RWPE2 (cell line): Measurements from ENCODE around the gene CERS6.
A peak's percentile ranks its signal among the peaks of the same experiment; 100 is the strongest.

ENCODE experiments used
- ATAC-seq: fragments of 200-7000 bp; cut with Tn5 transposase; 3 replicates; pipeline ENCODE4 v1.9.1; 2021; ENCODE audit warnings: low read depth
- DNase-seq: peaks from one replicate; pipeline ENCODE4 v3.0.0-alpha.2; 2020; ENCODE audit warnings: low spot score
- H3K27ac ChIP-seq: fragments of 450-650 bp; 2 replicates; pipeline ENCODE4 v1.5.1; 2017; ENCODE audit warnings: mild to moderate bottlenecking; ENCODE audit not compliant: poor library complexity, severe bottlenecking
- H3K27me3 ChIP-seq: fragments of 250-450 bp; sonication (Bioruptor Pico); 2 replicates; pipeline ENCODE4 v1.5.1; 2021; ENCODE audit warnings: mild to moderate bottlenecking, moderate library complexity; ENCODE audit not compliant: insufficient read depth, poor library complexity, severe bottlenecking
- H3K36me3 ChIP-seq: fragments of 250-450 bp; sonication (Bioruptor Pico); 2 replicates; pipeline ENCODE4 v1.5.1; 2020; ENCODE audit warnings: low read depth, mild to moderate bottlenecking, moderate library complexity
- H3K4me1 ChIP-seq: fragments of 250-450 bp; sonication (Bioruptor Pico); 2 replicates; pipeline ENCODE4 v1.5.1; 2021; ENCODE audit warnings: mild to moderate bottlenecking, moderate library complexity; ENCODE audit not compliant: insufficient read depth, poor library complexity, severe bottlenecking
- H3K4me3 ChIP-seq: fragments of 250-450 bp; sonication (Bioruptor Pico); 2 replicates; pipeline ENCODE4 v1.5.1; 2021; ENCODE audit warnings: mild to moderate bottlenecking, moderate library complexity; ENCODE audit not compliant: severe bottlenecking
- H3K9me3 ChIP-seq: fragments of 250-450 bp; sonication (Bioruptor Pico); 2 replicates; pipeline ENCODE4 v1.5.1; 2021; ENCODE audit warnings: mild to moderate bottlenecking, moderate library complexity; ENCODE audit not compliant: severe bottlenecking
- TF ChIP-seq, protein P1 (sequence below): fragments of 450-650 bp; IDR thresholded peaks from one replicate; pipeline ENCODE4 v1.5.1; 2017; ENCODE audit warnings: mild to moderate bottlenecking, moderate library complexity; ENCODE audit not compliant: poor library complexity, severe bottlenecking

The CERS6 gene

DNA sequence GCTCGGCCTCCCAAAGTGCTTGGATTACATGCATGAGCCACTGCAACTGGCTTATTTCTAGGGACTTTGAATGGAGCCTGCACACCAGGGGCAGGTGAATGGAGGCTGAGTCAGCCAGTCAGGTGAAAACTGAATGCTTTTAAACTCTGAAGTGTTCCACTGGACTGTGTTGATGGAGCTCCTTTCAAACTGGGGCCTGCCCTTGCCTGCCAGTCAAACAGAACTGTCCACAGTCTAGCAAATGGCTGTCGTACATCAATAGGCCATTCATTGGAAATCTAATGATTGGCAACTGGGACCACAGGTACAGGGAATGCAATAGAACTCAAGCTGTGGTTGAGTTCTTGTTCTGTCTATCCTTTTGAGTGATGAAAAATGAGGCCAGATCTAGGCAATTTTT is 345.4 kb downstream of the CERS6 start:
- peaks cover 4% of the 10 kb centered on the region for H3K4me1 ChIP-seq
- no peak overlapping the region for H3K4me3 ChIP-seq
- no peaks in the 10 kb centered on the region for H3K27me3 ChIP-seq
- H3K27ac ChIP-seq: no peak overlapping the region
- TF ChIP-seq, protein P1, sequence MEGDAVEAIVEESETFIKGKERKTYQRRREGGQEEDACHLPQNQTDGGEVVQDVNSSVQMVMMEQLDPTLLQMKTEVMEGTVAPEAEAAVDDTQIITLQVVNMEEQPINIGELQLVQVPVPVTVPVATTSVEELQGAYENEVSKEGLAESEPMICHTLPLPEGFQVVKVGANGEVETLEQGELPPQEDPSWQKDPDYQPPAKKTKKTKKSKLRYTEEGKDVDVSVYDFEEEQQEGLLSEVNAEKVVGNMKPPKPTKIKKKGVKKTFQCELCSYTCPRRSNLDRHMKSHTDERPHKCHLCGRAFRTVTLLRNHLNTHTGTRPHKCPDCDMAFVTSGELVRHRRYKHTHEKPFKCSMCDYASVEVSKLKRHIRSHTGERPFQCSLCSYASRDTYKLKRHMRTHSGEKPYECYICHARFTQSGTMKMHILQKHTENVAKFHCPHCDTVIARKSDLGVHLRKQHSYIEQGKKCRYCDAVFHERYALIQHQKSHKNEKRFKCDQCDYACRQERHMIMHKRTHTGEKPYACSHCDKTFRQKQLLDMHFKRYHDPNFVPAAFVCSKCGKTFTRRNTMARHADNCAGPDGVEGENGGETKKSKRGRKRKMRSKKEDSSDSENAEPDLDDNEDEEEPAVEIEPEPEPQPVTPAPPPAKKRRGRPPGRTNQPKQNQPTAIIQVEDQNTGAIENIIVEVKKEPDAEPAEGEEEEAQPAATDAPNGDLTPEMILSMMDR: no peak
- no peaks in the 10 kb centered on the region for H3K9me3 ChIP-seq
- no peak for ATAC-seq
- no peaks in the 10 kb centered on the region for H3K36me3 ChIP-seq
- DNase-seq: no peak

DNA sequence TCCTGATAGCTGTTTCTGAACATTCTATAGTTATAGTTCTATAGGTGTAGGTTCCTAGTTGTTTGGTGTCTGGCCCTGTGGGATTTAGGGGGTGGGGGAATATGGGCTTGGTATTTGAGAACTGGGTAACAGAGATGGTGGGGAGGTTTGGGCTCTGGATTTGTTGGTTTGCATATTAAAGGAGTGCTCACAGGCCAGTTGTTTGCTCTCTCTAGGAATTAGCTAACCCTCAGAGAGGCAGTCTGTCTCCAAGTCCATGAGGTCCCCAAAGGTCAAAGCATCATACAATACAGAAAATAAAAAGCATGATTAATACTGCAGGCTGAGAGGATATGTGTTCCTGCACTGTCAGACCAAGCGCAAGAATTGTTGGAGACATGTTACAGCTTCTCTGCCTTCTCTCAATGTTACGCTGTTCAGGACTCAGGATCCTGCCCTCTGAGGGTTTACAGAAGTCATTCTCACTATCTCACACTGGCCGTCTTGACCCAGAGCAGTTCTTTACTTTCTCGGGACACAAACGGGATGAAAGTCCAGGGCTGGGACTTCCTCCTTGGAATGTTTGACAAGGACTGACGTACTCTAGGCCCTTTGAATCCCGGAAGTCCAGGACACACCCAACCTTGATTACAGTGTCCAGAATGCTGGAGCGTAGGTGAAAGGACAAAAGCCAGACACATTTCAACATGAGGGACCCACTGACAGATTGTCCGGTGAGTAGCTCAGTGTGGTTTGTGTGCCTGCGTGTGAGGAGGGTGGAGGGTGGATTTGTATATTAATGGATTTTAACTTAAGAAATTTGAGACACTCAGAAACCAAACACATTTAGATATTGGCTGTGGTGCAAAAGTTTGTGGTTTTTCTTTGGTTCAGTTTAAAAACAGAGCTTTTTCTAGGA is 346.1 kb downstream of the CERS6 start, which contains the start of gene NOSTRIN:
Gene NOSTRIN, plus strand, starts transcription at position 677 of the 898 bp plus-strand sequence. Its CDS starts 10 bp downstream, at position 687.
- Histone ChIP-seq H3K4me1 (peaks cover 4% of the 10 kb centered on the region), H3K27me3 (no peaks in the 10 kb centered on the region), H3K4me3 (no peak within 1 kb of the TSS), H3K9me3 (no peaks in the 10 kb centered on the region), H3K27ac (no peak within 1 kb of the TSS), H3K36me3 (no peaks in the 10 kb centered on the region)
- TF ChIP-seq, protein P1: no peak
- ATAC-seq (peak; percentile 67), DNase-seq (no peak)

DNA sequence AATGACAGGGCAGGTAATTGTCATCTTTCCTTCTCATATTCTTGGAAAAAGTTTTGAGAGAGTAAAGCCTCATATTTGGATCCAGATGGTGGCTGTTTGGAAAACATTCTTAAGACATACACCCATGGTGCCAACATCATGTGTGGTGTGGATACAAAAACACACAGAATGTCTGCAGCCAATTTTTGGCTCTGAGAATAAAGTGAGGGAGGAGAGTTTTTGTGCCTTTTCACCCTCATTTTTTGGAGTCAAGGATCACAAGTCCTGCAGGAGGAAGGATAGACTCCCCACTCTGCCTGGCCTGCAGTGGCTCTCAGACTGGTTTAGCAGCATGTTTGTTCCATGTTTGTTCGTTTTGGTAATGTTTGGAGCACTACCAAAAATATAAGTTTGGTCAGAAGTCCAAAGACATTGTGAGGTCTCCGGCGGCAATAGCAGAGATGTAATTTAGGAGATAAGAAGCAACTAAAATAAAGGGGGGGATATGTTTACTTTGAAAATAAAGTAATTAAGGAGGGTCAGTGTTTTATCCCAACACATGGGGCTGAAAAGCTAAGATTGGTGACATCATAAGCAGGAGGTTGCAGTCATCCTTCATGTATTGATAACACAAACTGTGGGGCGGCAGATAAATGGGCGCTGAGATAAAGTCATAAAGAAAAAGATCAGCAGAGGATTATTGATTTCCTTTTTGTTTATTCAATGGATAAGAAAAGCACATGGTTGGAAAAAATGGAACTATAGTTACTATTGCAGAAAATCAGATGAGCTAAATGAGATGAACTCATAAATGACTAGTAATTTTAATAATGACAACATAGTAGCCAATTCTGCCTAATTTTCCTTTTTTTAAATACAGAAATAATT is 347.0 kb downstream of the CERS6 start:
- H3K27me3 ChIP-seq: no peaks in the 10 kb centered on the region
- no peak overlapping the region for H3K27ac ChIP-seq
- TF ChIP-seq, protein P1: no peak
- H3K4me1 ChIP-seq: peaks cover 4% of the 10 kb centered on the region
- H3K36me3 ChIP-seq: no peaks in the 10 kb centered on the region
- H3K9me3 ChIP-seq: no peaks in the 10 kb centered on the region
- ATAC-seq (no peak), DNase-seq (no peak)
- no peak overlapping the region for H3K4me3 ChIP-seq

DNA sequence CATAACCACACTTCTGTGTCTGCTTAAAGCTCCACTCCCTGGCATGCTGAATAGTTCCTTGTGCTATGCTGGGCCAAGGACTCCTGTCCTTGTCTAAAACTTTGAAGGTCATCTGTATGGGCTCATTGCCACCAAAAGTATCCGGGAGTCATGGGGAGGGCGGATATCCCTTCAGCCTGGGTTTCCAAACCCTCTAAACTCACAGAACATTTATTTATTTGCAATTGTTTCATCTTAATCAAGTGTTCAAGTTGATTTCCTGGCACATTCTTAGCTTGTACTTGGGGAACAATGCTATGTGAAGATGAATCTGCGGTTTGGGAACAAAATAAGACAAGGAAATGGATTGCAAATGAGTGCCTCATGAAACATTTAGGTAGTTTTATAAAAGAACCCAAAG is 348.1 kb downstream of the CERS6 start:
- DNase-seq (no peak), ATAC-seq (no peak)
- H3K4me1 ChIP-seq: peaks cover 4% of the 10 kb centered on the region
- TF ChIP-seq, protein P1: no peak
- H3K4me3 ChIP-seq: no peak overlapping the region
- no peaks in the 10 kb centered on the region for H3K9me3 ChIP-seq
- H3K36me3 ChIP-seq: no peaks in the 10 kb centered on the region
- no peak overlapping the region for H3K27ac ChIP-seq
- no peaks in the 10 kb centered on the region for H3K27me3 ChIP-seq
